Measurements from ENCODE around the gene KMT2B. TPM values are rescaled to one million over a fixed set of nuclear protein-coding genes. Genes with fewer than 3 reads are reported as not detected.

Gene KMT2B
- total RNA-seq, 1 experiment from 2014 or later = 10.8 TPM

DNA sequence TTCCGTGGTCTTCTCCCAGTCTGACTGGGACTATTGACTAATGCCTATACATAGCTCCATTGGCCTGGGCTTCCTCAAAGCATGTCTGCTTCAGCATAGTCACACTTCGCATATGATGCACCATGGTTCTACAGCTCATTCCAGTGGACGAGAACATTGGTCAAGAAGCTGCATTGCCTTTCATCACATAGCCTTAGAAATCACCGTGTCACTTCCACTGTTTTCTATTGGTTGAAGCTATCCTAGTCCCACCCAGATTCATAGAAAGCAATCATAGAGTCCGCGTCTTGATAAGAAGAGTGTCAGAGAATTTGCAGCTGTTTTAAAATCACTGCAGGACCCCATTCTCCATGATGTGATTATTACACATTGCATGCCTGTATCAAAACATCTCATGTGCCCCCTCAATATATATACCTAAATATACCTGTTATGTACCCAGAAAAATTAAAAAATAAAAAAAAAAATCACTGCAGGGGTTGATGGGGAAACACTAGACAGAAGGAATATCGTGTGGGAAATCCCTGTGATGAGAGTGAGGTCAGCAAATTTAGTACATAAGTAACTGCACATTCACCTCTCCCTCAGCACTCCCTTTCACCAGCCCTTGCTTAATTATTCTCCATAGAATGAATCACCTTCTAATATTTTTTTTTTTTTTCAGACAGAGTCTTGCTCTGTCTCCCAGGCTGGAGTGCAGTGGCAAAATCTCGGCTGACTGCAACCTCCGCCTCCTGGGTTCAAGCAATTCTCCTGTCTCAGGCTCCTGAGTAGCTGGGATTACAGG is 55.4 kb downstream of the KMT2B start:
- ChIA-PET CTCF (no interaction called here), POLR2A (ENCODE audit: unreplicated experiment) (no interaction called here)
- Histone ChIP-seq H3K79me2 (ENCODE audit: low read length) (no peaks in the 10 kb centered on the region), H3K27ac (ENCODE audit: low read length) (no peak overlapping the region), H3F3A (ENCODE audit: low read length, unreplicated experiment) (no peaks in the 10 kb centered on the region), H4K20me1 (ENCODE audit: low read length) (no peaks in the 10 kb centered on the region), H3K4me3 (ENCODE audit: low read length) (no peak overlapping the region), H3K4me2 (ENCODE audit: low read length) (no peak overlapping the region), H3K9ac (ENCODE audit: low read length) (no peak overlapping the region), H3K4me1 (ENCODE audit: insufficient read depth, low read length) (peaks cover 7% of the 10 kb centered on the region), H3K36me3 (ENCODE audit: low read depth, low read length) (no peaks in the 10 kb centered on the region), H3K9me2 (replicated peaks; ENCODE audit: low read length) (no peaks in the 10 kb centered on the region), H3K27me3 (ENCODE audit: low read length) (no peaks in the 10 kb centered on the region), H2AFZ (ENCODE audit: low read length) (no peak overlapping the region), H3K9me3 (ENCODE audit: low read length) (no peaks in the 10 kb centered on the region)
- no peak for TF ChIP-seq CTCF (conservative IDR thresholded peaks at IDR 0.05; ENCODE audit: low read depth, low read length)
- no peak for TF ChIP-seq EZH2 (IDR thresholded peaks at IDR 0.05; ENCODE audit: low read length, unreplicated experiment)
- no peak for TF ChIP-seq EZH2phosphoT487 (IDR thresholded peaks at IDR 0.05; ENCODE audit: borderline replicate concordance, low read length)
- intact Hi-C loops (cut with micrococcal nuclease) = no loop called here
- DNase-seq (no peak), ATAC-seq (no peak)
- BruUV-seq (replicated peaks) = no TSS peak

GRCh38 chr19:35774274-35775045 is 56.7 kb downstream of the KMT2B start:
- H3K27me3 ChIP-seq (ENCODE audit: low read length) = no peaks in the 10 kb centered on the region
- no peak overlapping the region for H3K27ac ChIP-seq (ENCODE audit: low read length)
- H3K4me3 ChIP-seq (ENCODE audit: low read length) = peak overlapping the region; percentile 66
- no peak for ATAC-seq
- intact Hi-C loops (cut with micrococcal nuclease) = loop anchor here (2.0 kb wide), 1 partner anchor 34 kb away; no protein-coding TSS in a partner anchor
- no peaks in the 10 kb centered on the region for H3K9me3 ChIP-seq (ENCODE audit: low read length)
- no peaks in the 10 kb centered on the region for H3K79me2 ChIP-seq (ENCODE audit: low read length)
- H3K4me2 ChIP-seq (ENCODE audit: low read length) = peak overlapping the region; percentile 98
- TF ChIP-seq EZH2 (IDR thresholded peaks at IDR 0.05; ENCODE audit: low read length, unreplicated experiment) = no peak
- no peak for TF ChIP-seq CTCF (conservative IDR thresholded peaks at IDR 0.05; ENCODE audit: low read depth, low read length)
- TF ChIP-seq EZH2phosphoT487 (IDR thresholded peaks at IDR 0.05; ENCODE audit: borderline replicate concordance, low read length) = no peak
- peak overlapping the region; percentile 65 for H2AFZ ChIP-seq (ENCODE audit: low read length)
- no peaks in the 10 kb centered on the region for H3K9me2 ChIP-seq (replicated peaks; ENCODE audit: low read length)
- H3K9ac ChIP-seq (ENCODE audit: low read length) = no peak overlapping the region
- H3K36me3 ChIP-seq (ENCODE audit: low read depth, low read length) = no peaks in the 10 kb centered on the region
- no peaks in the 10 kb centered on the region for H3F3A ChIP-seq (ENCODE audit: low read length, unreplicated experiment)
- peak; percentile 1 for DNase-seq
- H4K20me1 ChIP-seq (ENCODE audit: low read length) = no peaks in the 10 kb centered on the region
- H3K4me1 ChIP-seq (ENCODE audit: insufficient read depth, low read length) = peaks cover 7% of the 10 kb centered on the region
- ChIA-PET CTCF (no interaction called here), POLR2A (ENCODE audit: unreplicated experiment) (no interaction called here)
- BruUV-seq (replicated peaks) = no TSS peak

DNA sequence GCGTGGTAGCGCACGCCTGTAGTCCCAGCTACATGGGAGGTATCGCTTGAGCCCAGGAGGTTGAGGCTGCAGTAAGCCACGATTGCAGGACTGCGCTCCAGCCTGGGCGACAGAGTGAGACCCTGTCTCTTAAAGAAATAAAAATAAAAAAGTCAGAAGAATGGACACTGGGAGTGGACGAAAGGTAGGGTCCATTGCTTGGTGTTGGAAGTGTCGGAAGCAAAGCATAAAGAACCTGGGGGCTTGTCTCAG is 57.2 kb downstream of the KMT2B start:
- Histone ChIP-seq H3K27ac (ENCODE audit: low read length) (no peak overlapping the region), H3K9ac (ENCODE audit: low read length) (no peak overlapping the region), H3K9me3 (ENCODE audit: low read length) (no peaks in the 10 kb centered on the region), H3K4me3 (ENCODE audit: low read length) (peak overlapping the region; percentile 66), H3K27me3 (ENCODE audit: low read length) (no peaks in the 10 kb centered on the region), H3K79me2 (ENCODE audit: low read length) (no peaks in the 10 kb centered on the region), H2AFZ (ENCODE audit: low read length) (peak overlapping the region; percentile 65), H3K4me1 (ENCODE audit: insufficient read depth, low read length) (peaks cover 7% of the 10 kb centered on the region), H3K4me2 (ENCODE audit: low read length) (peak overlapping the region; percentile 98), H3K9me2 (replicated peaks; ENCODE audit: low read length) (no peaks in the 10 kb centered on the region), H3F3A (ENCODE audit: low read length, unreplicated experiment) (no peaks in the 10 kb centered on the region), H3K36me3 (ENCODE audit: low read depth, low read length) (no peaks in the 10 kb centered on the region), H4K20me1 (ENCODE audit: low read length) (no peaks in the 10 kb centered on the region)
- DNase-seq (no peak), ATAC-seq (peak; percentile 9)
- intact Hi-C loops (cut with micrococcal nuclease) = loop anchor here (2.0 kb wide), 1 partner anchor 34 kb away; no protein-coding TSS in a partner anchor
- TF ChIP-seq EZH2phosphoT487 (IDR thresholded peaks at IDR 0.05; ENCODE audit: borderline replicate concordance, low read length) = no peak
- TF ChIP-seq EZH2 (IDR thresholded peaks at IDR 0.05; ENCODE audit: low read length, unreplicated experiment) = no peak
- no peak for TF ChIP-seq CTCF (conservative IDR thresholded peaks at IDR 0.05; ENCODE audit: low read depth, low read length)
- CTCF ChIA-PET = no interaction called here
- POLR2A ChIA-PET (ENCODE audit: unreplicated experiment) = no interaction called here
- no TSS peak for BruUV-seq (replicated peaks)

All from PC-3 (cell line).